ENCODE results near the gene PKN3. TPM values are rescaled to one million over a fixed set of nuclear protein-coding genes. Genes with fewer than 3 reads are reported as not detected.

The PKN3 gene
- total RNA-seq, 1 experiment from 2014 or later = 7.4 TPM

GRCh38 chr9:128714586-128715435 lies 12.5 kb downstream of the PKN3 start:
- DNase-seq (ENCODE audit: extremely low read depth, low read depth) = no peak

DNA sequence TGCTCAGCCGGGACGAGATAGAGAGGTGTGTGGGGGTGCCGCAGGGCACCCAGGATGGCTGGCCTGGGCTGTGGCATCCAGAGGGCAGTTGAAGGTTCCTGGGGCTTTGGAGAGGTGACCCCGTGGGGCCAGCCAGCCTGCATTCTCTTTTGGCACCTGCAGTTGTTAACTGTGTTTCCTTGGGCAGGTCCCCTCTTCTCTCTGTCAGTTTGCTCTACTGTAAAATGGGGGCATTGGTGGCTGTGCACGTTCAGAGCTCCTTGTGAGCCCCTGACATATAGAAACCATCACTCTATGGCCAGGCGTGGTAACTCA lies 13.1 kb downstream of the PKN3 start:
- no peak for DNase-seq (ENCODE audit: extremely low read depth, low read depth)

DNA sequence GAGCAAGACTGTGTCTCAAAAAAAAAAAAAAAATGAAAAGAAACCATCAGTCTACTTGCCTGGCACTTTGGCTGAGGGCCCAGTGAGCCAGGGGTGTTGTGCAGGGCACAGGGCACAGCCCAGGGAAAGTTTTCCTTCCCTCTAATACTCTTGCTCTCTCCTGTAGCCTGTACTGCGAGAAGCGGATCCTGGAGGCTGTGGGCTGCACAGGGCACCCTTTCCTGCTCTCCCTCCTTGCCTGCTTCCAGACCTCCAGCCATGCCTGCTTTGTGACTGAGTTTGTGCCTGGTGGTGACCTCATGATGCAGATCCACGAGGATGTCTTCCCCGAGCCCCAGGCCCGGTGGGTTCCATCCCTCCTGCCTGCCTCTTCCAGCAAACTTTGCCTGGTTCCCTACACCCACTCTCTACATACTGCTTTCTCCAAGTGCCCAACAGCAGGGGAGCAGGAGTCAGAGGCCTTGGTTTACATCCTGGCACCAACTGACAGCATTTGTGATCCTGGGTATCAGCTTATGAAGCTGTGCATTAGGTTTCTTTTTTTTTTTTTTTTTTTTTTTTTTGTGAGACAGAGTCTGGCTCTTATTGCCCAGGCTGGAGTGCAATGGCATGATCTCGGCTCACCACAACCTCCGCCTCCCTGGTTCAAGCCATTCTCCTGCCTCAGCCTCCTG lies 14.4 kb downstream of the PKN3 start:
- no peak for DNase-seq (ENCODE audit: extremely low read depth, low read depth)

DNA sequence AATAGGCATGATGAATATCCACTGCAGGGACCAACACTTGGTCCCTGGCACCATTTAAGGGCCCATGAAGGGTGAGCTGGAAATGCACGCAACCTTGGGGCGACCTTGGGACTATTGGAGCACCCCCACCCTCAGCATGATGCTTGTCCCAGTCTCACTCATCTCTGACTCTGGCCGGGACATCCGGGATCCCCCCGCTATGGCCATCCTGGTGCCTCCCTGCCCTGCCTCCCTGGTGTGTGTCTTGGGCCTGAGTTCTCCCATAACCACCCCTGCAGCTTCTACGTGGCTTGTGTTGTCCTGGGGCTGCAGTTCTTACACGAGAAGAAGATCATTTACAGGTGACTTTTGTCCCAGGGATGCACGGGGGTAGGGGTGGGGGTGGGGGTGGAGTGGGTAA lies 15.7 kb downstream of the PKN3 start:
- no peak for DNase-seq (ENCODE audit: extremely low read depth, low read depth)

DNA sequence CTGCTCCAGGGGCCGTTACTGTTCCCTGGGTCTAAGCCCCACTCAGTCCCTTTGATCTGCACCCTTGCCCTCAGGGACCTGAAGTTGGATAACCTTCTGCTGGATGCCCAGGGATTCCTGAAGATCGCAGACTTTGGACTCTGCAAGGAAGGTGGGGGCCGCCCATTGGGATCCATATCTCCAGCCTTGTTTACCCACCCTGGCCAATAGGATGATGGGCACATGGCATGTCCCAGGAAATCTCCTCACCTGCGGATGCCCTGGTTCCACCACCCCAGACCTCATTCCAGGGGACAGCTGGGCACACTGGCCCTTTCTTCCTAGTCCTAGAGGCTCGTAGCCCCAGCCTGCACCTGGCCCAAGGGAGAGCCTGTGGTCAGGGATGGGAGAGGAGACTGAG lies 16.2 kb downstream of the PKN3 start:
- no peak for DNase-seq (ENCODE audit: extremely low read depth, low read depth)

DNA sequence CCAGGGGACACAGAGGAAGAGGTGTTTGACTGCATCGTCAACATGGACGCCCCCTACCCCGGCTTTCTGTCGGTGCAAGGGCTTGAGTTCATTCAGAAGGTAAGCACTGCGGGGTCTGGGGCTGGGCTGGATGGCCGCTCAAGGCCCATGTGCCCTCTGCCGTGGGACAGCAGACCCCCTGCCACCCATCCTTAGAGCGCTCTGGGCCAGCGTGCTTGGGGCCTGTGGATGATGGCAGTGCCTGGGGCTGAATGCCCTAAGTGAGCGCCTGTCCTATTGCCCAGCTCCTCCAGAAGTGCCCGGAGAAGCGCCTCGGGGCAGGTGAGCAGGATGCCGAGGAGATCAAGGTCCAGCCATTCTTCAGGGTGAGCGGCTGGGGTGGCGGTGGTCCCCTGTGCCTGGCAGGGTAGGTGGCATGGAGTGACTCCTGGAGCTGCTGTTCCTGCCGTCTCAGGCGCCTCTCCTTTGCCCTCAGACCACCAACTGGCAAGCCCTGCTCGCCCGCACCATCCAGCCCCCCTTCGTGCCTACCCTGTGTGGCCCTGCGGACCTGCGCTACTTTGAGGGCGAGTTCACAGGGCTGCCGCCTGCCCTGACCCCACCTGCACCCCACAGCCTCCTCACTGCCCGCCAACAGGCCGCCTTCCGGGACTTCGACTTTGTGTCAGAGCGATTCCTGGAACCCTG lies 17.8 kb downstream of the PKN3 start:
- no peak for DNase-seq (ENCODE audit: extremely low read depth, low read depth)

DNA sequence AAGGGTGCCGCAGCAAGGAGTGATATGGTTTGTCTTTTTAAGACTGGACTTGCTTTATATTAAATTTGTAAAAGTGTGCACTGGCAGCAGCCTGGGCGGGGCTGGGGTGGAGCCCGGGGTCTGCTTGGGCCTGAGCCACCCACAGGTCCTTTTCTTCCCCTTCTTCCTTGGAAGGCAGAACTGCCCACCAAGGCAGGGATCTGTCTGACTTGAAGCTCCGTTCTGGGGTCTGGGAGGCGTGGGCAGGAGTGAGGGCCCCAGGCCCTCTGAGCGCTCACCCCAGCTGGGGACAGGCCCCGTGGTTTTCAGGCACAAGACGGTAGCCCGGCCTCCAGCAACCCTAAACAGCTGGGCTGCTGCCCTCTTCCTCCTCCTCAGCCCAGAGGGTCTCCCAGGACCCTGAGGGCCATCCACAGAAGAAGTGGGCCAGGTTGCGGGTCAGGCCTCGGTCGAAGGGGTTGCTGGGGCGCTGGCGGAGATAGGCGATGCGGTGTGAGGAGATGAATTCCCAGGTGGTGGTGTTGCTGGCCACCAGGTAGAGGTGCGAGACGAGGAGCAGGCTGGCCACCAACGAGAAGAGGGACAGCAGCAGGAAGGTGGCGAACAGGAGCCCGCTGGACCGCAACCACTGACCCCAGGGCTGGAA lies 18.7 kb downstream of the PKN3 start:
- no peak for DNase-seq (ENCODE audit: extremely low read depth, low read depth)

DNA sequence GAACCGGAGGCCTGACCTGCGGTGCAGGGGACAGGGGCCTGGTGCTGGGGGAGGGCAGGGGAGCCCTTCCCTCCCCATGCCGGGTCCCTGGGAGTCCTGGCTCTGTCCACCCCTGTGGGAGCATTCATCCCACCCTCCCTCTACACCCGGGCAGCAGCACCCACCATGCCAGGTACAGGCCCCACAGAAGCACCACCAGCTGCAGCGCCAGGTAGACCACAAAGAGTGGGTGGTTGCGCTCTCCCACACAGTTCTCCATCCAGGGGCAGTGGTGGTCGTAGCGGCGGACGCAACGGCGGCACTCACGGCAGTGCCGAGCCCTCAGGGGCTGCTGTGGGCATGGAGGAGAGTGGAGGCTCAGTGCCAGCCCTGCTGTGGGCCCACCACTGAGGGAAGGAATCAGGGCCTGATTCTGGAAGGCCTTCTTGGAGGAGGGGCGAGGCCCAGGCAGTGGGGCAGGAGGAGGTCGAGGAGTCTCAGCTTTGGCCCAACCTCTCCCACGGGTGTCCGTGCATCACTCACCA lies 19.2 kb downstream of the PKN3 start:
- DNase-seq (ENCODE audit: extremely low read depth, low read depth) = no peak

DNA sequence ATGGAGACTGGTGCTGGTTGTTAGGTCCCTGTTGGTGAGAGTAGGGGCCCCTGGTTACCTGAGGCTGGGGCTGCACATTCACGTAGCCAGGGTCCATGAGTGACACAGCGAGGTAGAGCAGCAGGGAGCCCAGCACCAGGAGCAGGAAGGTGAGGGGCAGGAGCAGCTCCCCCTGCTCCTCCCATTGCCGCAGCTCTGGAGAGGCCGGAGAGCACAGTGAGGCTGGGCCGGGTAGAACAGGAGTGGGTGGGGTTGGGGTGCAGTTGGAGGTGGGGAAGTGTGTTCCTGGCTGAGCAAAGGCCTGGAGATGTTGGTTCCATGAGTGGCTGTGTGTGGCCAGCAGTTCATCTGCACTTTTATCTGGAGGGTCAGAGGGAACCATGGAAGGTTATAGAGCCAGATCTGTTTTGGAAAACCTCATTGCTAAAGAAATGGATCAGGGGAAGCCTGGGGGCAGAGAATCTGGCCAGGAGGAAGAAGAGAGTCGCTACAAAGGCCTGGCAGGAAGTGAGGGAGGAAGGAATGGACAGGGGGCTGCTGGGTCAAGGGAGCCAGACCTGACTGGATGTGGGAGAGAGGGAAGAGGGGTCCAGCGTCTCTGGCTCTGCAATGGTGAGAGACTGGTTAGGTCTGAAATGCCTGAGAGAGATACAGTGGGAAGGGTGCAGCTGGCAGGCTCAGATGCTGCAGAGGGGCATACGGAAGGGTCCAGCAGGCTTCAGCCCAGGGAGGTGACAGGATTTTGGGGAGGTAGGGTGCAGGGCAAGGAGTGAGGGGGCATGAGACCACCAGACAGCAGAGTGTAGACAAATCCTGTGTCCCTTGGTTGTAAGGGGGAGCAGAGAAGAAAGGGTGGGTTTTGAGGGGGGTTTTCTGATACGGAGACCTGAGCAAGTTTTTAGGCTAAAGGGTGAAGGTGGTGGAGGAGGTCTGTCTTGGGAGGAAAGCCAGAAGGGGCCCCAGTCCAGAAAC lies 20.4 kb downstream of the PKN3 start:
- DNase-seq (ENCODE audit: extremely low read depth, low read depth) = no peak

DNA sequence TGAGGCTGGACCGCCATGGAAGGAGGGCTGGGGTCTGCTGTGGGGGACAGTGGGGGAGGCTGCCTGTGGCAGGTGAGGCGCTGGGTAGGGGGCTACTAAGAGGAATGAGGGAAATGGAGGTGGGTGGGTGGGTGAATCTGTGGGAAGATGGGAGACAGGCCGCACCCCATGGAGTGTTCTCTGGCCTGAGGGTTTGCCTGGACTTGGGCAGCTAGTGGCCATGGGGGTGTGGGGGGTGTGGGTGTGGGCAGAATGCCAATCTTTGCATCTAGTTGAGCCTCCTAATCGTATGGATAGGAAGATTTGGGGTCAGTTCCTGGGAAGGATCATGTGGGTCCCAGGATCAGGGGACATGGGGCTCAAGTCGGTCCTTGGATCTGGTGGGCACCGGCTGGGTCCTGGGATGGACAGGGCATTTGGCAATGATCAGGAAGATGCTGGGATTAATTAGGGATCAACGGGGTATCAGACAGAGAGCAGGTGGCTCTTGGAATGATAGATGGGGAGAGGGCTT lies 21.1 kb downstream of the PKN3 start:
- DNase-seq (ENCODE audit: extremely low read depth, low read depth) = no peak

DNA sequence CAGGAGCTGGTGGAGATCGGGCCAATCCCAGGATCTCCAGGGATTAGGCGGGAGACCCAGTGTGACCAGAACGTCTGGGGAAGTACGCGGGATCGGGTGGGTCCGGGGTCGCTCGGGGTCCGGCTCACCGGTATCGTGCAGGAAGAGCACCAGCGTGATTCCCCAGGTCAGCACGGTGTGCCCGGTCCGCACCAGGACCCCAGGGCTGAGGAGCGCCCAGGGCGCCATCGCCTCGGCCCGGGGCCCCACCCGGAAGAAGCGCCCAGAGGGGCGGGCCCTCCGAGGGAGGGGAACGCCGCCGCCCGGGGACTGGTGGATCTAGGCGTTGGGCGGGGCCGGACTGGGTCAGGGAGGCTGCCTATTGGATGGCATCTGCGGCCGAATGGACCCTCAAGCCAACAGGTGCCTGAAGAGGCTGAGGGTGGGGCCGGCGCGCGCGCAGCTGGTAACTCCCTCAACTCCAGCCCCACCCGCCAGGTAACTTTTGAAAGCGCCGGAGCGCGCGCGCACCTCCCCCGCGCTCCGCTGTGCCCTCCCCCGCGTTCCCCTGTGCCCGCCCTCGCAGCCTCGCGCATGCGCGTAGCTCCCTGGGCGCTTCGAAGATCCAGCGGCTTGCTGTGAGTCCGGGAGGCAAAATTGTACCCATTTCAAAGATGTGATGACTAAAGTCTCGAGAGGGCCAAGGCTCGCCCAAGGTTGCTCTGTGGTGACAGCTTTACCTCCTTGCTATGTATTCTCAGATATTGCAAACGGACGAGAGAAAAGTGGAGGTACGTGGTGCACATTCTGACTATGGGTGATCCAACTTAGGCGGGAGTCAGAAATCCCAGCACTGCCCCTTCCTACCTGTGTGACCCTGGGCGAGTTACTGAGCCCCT lies 21.8 kb downstream of the PKN3 start, which contains the start of gene ZDHHC12:
ZDHHC12 (minus strand) TSS at position 262 of the 878 bp plus-strand sequence; CDS start at position 228, 34 bp downstream.
- DNase-seq (ENCODE audit: extremely low read depth, low read depth) = peak; percentile 97

- peak; percentile 51 for DNase-seq (ENCODE audit: extremely low read depth, low read depth)
Measured at GRCh38 chr9:128724744-128725211, 22.5 kb downstream of the PKN3 start.

GRCh38 chr9:128727640-128728248 lies 25.4 kb downstream of the PKN3 start:
- DNase-seq (ENCODE audit: extremely low read depth, low read depth) = no peak

- no peak for DNase-seq (ENCODE audit: extremely low read depth, low read depth)
Measured at GRCh38 chr9:128728298-128728697, 26.0 kb downstream of the PKN3 start.

DNA sequence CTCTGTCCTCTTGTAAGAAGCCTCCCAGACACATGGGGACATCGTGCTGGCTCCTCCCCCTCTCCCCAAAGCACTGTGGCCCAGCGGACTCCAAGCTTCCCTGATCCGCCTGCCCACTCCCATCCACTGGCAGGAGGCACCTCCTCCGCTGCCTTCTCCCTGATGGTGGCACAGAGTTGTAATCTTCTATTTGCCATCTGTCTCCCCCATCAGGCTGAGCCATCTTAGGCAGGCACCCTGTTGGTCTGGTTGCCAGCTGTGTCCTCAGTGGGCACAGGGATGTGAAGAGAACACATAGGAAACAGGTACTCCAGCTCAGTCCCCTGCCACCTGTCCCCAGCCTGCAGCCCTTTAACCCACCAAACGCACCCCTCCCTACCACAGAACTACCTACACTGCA lies 27.0 kb downstream of the PKN3 start:
- no peak for DNase-seq (ENCODE audit: extremely low read depth, low read depth)

- DNase-seq (ENCODE audit: extremely low read depth, low read depth) = no peak
Measured at GRCh38 chr9:128729766-128730517, 27.6 kb downstream of the PKN3 start.

DNA sequence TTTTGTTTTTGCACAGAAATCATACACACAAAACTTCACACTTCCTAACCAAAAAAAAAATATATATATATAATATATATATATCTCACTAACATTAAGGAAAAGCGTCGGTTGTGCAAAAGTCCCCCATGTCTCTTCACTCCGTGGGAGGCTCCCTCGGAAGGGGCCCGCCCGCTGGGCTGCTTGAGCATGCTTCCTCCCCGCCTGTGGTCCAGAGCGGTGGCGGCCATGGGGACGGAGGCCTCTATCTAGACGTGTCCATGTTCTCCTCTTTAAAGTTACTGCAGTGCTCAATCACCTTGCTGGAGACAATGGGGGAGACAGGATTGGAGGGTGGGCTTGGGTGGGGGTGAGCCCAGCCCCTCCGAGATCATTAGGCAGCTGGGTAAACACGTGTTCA lies 28.8 kb downstream of the PKN3 start:
- DNase-seq (ENCODE audit: extremely low read depth, low read depth) = no peak
